ENCODE results near the gene RAB35.

DNA sequence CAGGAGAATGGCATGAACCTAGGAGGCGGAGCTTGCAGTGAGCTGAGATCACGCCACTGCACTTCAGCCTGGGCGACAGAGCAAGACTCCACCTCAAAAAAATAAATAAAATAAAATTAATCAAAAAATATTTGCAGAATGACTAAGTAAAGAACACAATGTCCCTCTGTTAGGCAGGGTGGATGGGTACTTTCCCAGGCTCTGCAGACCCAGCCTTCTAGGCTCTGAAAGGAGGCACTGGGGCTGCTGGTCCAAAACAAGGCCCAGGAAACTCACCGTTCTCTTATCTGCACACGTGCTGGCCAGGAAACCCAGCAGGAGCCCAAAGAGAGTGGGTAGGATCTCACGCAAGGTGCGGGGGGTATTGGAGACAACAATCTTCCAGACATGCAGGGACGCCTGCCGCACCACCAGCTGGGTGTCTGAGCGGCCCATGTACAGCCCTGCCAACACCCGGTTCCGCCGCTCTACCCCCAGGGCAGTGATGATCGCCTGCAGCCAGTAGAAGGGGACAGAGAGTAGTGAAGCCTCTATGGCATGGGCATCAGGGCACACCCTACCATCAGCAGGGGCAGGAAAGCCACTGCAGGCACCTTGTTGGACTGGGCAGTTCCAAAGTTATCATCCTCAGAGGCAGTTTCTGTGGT lies 25.8 kb upstream of the RAB35 start:
- TF ChIP-seq, protein P1, sequence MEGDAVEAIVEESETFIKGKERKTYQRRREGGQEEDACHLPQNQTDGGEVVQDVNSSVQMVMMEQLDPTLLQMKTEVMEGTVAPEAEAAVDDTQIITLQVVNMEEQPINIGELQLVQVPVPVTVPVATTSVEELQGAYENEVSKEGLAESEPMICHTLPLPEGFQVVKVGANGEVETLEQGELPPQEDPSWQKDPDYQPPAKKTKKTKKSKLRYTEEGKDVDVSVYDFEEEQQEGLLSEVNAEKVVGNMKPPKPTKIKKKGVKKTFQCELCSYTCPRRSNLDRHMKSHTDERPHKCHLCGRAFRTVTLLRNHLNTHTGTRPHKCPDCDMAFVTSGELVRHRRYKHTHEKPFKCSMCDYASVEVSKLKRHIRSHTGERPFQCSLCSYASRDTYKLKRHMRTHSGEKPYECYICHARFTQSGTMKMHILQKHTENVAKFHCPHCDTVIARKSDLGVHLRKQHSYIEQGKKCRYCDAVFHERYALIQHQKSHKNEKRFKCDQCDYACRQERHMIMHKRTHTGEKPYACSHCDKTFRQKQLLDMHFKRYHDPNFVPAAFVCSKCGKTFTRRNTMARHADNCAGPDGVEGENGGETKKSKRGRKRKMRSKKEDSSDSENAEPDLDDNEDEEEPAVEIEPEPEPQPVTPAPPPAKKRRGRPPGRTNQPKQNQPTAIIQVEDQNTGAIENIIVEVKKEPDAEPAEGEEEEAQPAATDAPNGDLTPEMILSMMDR (IDR thresholded peaks at IDR 0.05 in 2 of 3, conservative IDR thresholded peaks at IDR 0.05 in 1 of 3; ENCODE audit: insufficient read depth in 2 of 3, low read depth in 1 of 3, low read length in 3 of 3) = no peak
- no peak for TF ChIP-seq TEAD2 (tag; IDR thresholded peaks at IDR 0.05)
